SK-MEL-5 (cell line): ENCODE data around the gene HYLS1. TPM values are rescaled to one million over a fixed set of nuclear protein-coding genes. Genes with fewer than 3 reads are reported as not detected.

Experiments used
- DNase-seq: peaks from one replicate; pipeline ENCODE4 v3.0.0-alpha.2; 2016; ENCODE audit warnings: low read depth, low spot score
- in situ Hi-C: cut with HindIII; loops from 2 replicates; pipeline ENCODE4 v1.10.0; 2016; ENCODE audit warnings: low sequenced_read_pairs, high pct_unique_total_duplicates, low pct_unique_long_range_greater_than_20kb
- total RNA-seq: library from RNA; depleted of rRNA; stranded (reverse); fragments of >200 nt; shearing (Covaris generic); gene quantifications from 2 replicates; pipeline ENCODE4 v1.2.3, GENCODE V29; 2014

HYLS1 gene
- total RNA-seq, 1 experiment from 2014 or later: 15.0 TPM

DNA sequence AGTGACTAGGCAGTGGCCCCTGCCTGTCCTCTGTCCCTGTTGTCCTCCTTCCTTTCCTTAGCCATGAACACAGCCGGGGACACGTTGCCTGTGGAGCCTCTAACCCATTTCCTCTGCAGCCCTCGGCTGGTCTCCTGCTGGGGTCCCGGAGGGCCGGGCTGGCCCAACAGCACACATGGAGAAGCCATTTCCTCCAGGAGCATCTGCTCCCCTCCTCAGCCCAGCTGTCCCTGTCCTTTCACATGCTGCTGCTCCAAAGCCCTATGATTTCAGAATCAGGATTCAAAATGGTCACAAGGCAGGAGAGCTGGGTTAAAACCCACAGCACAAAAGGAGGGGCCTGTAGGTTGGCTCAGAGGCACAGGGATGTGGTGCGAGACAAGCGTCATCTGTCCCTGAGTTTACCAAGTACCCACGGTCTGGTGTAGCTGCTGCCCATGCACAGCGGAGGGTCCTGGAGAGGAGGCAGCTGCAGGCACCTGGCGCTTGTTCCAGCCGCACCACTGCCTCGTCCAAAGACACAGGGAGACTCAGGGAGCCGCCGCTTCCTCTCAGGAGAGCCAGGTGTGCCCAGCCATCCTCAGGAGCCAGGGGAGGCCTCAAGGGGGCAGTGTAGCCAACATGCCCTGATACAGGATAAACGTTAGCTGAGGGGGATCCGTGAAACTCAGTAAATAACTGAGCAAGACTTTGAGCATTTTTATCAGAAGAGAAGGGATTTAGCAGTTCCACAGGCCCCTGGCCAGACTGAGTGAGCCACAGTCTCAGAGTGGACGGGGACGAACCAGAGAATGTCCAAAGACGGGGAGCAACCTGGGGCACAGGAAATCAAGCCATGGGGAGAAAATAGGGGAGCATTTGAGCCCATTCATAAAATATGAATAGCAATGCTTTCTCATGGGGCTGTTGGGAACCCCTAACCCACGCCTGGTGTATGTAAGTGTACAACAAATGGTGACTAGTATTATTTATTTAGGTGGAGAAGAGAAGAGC, 54.4 kb downstream of the HYLS1 start:
- in situ Hi-C loops: no loop called here
- DNase-seq: peak; percentile 43

- in situ Hi-C loops: no loop called here
- DNase-seq: no peak
Observed at GRCh38 chr11:125942771-125943428, 55.4 kb downstream of the HYLS1 start.

GRCh38 chr11:125943661-125944349, 56.3 kb downstream of the HYLS1 start:
- in situ Hi-C loops: no loop called here
- no peak for DNase-seq

DNA sequence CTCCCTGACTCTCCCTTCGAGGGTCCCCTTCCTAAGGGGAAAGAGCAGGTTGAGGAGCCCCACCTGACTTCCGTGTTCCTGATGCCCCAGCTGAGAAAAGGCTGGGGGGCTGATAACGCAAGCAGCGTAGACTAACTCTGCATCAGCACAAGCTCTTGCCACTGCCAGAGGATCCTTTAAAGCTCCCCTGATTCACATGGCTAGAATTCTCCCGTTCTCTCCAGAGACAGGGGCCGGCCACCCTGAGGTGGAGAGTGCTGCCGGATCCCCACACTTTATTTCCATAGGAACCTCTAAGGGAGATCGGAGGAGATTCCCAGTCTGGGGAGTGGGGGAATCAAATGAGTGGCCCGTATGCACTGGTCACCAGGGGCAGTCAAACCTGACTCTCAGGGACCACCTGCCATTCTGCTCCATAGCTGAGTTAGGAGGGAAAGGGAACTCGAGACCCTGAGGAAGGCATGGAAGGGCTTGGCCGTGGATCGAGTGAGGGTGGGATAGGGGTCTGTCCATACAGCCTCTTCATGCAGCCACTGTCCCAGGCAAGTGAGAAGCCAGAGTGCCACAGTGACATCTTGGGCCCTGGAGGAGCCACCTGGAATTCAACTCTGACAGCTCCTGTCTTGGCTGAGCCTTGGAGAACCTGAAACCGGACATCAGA, 57.0 kb downstream of the HYLS1 start:
- in situ Hi-C loops: no loop called here

GRCh38 chr11:125945011-125945796, 57.7 kb downstream of the HYLS1 start:
- no peak for DNase-seq
- in situ Hi-C loops: no loop called here

More for the DNA sequence above, 57.0 kb downstream of the HYLS1 start:
- no peak for DNase-seq

DNA sequence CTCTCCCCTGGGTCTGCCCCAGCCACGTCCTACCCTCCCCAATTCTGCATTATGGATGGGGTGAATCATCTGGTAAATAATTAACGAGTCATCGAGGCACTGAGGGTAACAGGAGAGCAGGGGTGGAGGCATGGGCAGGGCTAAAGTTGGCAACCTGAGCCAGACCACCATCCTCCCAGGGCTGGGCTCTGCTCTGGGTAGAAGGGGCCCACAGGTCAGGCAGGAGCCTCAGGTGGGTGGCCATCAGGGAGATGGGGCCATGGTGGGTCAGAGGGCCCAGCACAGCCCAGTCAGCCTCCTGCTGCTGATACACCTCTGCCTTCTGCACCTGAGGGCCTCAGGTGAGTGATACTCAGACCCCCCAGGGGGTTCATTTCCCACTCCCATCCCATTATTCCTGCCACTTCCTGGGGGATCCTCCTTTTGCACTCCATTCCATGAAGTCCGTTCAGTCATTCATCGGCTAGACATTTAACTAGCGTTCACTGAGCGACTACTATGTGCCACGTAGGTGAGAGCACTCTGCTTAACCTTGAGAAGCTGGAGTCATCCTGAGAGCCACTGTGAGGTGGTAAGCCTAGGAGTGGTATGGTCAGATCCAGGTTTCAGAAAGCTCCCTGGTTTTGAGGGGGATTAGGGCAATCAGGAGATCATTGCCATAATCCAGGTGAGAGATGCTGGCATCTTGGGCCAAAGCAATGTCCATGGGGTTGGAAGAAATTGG, 58.5 kb downstream of the HYLS1 start, which contains the start of gene VSIG10L2:
Gene VSIG10L2, plus strand, starts transcription at position 248 of the 724 bp plus-strand sequence. Its CDS starts 12 bp downstream, at position 260.
- no peak for DNase-seq
- in situ Hi-C loops: no loop called here

GRCh38 chr11:125946712-125947418, 59.4 kb downstream of the HYLS1 start:
- in situ Hi-C loops: no loop called here
- DNase-seq: no peak

DNA sequence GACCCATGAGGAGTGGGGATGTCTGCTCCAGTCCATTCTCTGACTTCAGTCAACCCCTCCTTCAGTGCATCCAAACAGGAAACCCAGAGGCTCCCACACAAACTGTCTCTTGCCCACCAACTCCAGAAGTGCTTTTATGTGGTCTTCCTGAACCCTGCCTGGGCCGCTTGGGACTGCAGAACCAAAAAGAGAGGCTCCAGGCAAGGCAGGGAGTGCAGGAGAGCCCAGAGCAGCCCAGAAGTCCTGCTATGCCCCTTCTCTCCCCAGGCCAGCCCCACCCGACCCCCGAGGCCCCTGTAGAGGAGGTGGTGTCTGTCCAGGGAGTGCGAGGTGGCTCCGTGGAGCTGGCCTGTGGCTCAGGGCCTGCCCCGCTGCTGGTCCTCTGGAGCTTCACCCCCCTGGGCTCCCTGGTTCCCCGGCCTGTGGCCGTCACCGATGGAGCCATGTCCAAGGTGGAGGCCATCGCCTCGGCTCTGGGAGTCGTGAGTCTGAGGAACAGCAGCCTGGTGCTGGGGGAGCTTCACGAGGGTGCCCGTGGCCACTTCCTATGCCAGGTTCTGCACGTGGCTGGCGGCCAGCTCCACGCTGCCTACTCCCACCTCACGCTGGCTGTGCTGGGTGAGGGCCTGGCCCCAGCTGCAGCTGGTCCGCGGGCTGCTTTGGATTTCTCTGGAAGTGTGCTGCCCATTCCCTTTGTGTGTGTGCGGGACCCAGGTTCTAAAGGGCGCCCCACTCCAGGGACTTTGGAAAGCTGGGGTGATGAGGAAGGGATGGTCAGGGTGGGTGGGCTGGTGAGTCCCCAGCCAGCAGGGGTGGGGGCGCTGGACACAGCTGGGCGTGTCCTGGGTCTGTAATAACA, 60.2 kb downstream of the HYLS1 start:
- DNase-seq: no peak
- in situ Hi-C loops: no loop called here

DNA sequence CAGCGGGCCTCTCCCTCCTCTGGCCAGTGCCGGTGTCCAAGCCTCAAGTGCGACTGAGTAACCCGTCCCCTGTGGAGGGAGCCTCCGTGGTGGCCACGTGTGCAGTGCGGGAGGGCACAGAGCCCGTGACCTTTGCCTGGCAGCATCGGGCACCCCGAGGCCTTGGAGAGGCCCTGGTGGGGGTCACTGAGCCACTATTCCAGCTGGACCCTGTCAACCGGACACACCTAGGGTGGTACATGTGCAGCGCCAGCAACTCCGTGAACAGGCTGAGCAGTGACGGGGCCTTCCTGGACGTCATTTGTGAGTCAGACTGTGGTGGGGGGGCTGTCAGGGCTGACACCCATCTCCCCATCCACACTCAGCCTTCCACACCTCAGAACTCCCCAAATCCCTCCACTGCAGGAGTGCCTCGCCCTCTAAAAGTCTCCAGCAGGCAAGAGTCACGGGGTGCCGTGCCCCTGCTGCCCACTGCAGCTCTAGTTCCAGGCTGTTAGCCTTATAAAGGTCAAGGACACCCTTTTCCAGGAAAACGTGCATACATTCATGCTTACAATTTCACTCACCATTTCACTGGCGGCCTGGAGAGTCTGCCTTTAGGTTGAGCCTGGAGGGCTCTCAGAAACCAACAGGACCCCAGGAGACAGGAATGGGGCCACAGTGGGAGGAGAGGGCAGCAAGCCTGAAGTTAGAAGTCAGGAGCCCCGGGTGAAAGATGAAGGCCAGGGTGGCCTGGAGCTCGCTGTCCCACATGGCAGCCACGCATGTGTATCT, 61.0 kb downstream of the HYLS1 start:
- DNase-seq: no peak
- in situ Hi-C loops: no loop called here

GRCh38 chr11:125949271-125950177, 62.1 kb downstream of the HYLS1 start:
- no peak for DNase-seq
- in situ Hi-C loops: no loop called here

GRCh38 chr11:125950178-125950490, 62.7 kb downstream of the HYLS1 start:
- DNase-seq: no peak

More at GRCh38 chr11:125950178-125950490, 62.7 kb downstream of the HYLS1 start:
- in situ Hi-C loops: no loop called here
